Measurements from ENCODE around the gene RPL36A. TPM values are rescaled to one million over a fixed set of nuclear protein-coding genes. Genes with fewer than 3 reads are reported as not detected.

RPL36A gene
- polyA plus RNA-seq, 1 of the 3 experiments (the other 2 are of a cell fraction) = 3,417 TPM

DNA sequence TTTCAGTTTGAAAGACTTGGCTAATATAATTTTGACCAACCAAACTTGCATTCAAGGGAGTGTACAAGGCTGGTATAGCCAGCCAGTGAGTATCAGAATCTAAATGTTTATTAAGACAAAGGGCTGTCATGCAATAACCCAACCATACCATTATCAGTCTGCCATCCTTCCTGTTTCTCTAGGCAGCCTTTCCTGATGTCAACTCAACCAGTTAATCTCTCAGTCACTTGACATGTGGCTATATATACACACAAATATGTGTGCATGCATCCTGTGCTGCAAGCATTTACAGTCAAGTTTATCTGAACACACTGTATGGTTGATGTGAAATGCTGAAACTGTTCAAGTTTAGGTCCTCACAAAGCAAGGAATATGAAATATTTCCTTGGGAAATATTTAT lies 22.0 kb upstream of the RPL36A start (continued):
- TF ChIP-seq SMC3 (IDR thresholded peaks at IDR 0.05; ENCODE audit: low read depth, low read length) (no peak), ZBTB33 (IDR thresholded peaks at IDR 0.05; ENCODE audit: borderline replicate concordance, low read depth) (no peak), CHD2 (IDR thresholded peaks at IDR 0.05; ENCODE audit: low read length, partially characterized antibody) (no peak), EP300 (IDR thresholded peaks at IDR 0.05; ENCODE audit: borderline replicate concordance in 1 of 2, low read depth in 1 of 2, low read length in 1 of 2) (no peak), GATA2 (CRISPR knock-in tag; IDR thresholded peaks at IDR 0.05) (no peak), TEAD4 (IDR thresholded peaks at IDR 0.05; ENCODE audit: borderline replicate concordance, insufficient read depth) (no peak)
- TF ChIP-seq, protein P1, sequence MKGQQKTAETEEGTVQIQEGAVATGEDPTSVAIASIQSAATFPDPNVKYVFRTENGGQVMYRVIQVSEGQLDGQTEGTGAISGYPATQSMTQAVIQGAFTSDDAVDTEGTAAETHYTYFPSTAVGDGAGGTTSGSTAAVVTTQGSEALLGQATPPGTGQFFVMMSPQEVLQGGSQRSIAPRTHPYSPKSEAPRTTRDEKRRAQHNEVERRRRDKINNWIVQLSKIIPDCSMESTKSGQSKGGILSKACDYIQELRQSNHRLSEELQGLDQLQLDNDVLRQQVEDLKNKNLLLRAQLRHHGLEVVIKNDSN (IDR thresholded peaks at IDR 0.05; ENCODE audit: borderline replicate concordance, low read depth) = no peak

GRCh38 chrX:101369687-101370086 lies 21.1 kb upstream of the RPL36A start:
- POLR2A ChIA-PET = interaction anchor here (2.3 kb wide), 1 partner anchor 21 kb away, joined by 5 read pairs; the partner anchor contains the start of gene RPL36A

More at GRCh38 chrX:101369687-101370086, 21.1 kb upstream of the RPL36A start:
- no peaks in the 10 kb centered on the region for H3K9me2 ChIP-seq
- WGBS (ENCODE audit: low lambda C conversion rate) = 33% methylated on average over 6 of the region's 6 CpGs
- TF ChIP-seq, protein P2, sequence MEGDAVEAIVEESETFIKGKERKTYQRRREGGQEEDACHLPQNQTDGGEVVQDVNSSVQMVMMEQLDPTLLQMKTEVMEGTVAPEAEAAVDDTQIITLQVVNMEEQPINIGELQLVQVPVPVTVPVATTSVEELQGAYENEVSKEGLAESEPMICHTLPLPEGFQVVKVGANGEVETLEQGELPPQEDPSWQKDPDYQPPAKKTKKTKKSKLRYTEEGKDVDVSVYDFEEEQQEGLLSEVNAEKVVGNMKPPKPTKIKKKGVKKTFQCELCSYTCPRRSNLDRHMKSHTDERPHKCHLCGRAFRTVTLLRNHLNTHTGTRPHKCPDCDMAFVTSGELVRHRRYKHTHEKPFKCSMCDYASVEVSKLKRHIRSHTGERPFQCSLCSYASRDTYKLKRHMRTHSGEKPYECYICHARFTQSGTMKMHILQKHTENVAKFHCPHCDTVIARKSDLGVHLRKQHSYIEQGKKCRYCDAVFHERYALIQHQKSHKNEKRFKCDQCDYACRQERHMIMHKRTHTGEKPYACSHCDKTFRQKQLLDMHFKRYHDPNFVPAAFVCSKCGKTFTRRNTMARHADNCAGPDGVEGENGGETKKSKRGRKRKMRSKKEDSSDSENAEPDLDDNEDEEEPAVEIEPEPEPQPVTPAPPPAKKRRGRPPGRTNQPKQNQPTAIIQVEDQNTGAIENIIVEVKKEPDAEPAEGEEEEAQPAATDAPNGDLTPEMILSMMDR (IDR thresholded peaks at IDR 0.05) = no peak
- peaks cover 7% of the 10 kb centered on the region; the same call in 1 of the 2 replicates for H3K27me3 ChIP-seq (ENCODE audit: insufficient read depth)
- H3K4me3 ChIP-seq (ENCODE audit: low read depth in 2 of 2, low read length in 1 of 2) = no peak overlapping the region
- no peaks in the 10 kb centered on the region for H3K36me3 ChIP-seq (replicated peaks in 1 of 2; ENCODE audit: control insufficient read depth in 1 of 2, insufficient read depth in 2 of 2, low read length in 1 of 2)
- DNase-seq = no peak
- no peaks in the 10 kb centered on the region for H3K4me1 ChIP-seq (ENCODE audit: control insufficient read depth in 1 of 2, insufficient read depth in 2 of 2, low read depth in 1 of 2, low read length in 1 of 2)
- H3F3A ChIP-seq (replicated peaks; ENCODE audit: insufficient read depth) = no peaks in the 10 kb centered on the region
- H3K9me3 ChIP-seq = no peaks in the 10 kb centered on the region
- H3K9ac ChIP-seq = no peak overlapping the region
- CTCF ChIA-PET = interaction anchor here (0.7 kb wide), 1 partner anchor 21 kb away, joined by 3 read pairs; the partner anchor contains the start of gene RPL36A
- H3K4me2 ChIP-seq = no peak overlapping the region
- no peaks in the 10 kb centered on the region for H4K20me1 ChIP-seq (ENCODE audit: insufficient read depth)
- no peak overlapping the region for H3K27ac ChIP-seq (ENCODE audit: low read depth in 2 of 2, low read length in 1 of 2)
- H2AFZ ChIP-seq (ENCODE audit: low read depth) = no peak overlapping the region
- no peaks in the 10 kb centered on the region for H3K79me2 ChIP-seq (ENCODE audit: insufficient read depth)

Data from SK-N-SH (cell line).